GM18507 (cell line): ENCODE data around the gene ESAM.
"Not testable (repeated sequence)": the region's sequence is repeated elsewhere in the genome, so short reads cannot be mapped to it uniquely, and the experiment has no call there.

Source experiments
- DNase-seq: peaks from one replicate; pipeline ENCODE4 v3.0.0; 2011; ENCODE audit warnings: low read depth; ENCODE audit not compliant: insufficient read length; ENCODE audit errors: extremely low spot score
- FAIRE-seq: peaks from 2 replicates; lab custom pipeline; 2011; peaks lifted over from hg19 to GRCh38; lab: Jason Lieb, UNC

Gene ESAM

DNA sequence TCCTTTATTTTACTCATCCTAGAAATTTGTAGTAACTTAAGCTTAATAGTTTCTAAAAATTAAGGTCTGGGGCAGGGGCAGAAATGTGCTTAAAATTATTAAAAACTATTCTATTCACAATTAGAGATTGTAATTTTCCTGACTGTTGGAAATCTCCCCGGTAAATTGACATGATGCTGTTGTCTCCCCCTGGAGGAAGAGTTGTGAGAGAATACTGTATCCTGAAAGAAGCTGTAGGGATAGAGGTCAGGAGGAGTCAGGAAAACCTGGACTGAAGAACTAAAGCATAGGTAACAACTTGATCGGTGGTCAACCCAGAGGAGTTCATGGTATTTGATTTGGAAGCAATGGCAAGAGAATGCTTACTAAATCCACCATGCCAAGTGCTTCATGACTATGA lies 16.2 kb upstream of the ESAM start:
- FAIRE-seq (no peak), DNase-seq (no peak)

DNA sequence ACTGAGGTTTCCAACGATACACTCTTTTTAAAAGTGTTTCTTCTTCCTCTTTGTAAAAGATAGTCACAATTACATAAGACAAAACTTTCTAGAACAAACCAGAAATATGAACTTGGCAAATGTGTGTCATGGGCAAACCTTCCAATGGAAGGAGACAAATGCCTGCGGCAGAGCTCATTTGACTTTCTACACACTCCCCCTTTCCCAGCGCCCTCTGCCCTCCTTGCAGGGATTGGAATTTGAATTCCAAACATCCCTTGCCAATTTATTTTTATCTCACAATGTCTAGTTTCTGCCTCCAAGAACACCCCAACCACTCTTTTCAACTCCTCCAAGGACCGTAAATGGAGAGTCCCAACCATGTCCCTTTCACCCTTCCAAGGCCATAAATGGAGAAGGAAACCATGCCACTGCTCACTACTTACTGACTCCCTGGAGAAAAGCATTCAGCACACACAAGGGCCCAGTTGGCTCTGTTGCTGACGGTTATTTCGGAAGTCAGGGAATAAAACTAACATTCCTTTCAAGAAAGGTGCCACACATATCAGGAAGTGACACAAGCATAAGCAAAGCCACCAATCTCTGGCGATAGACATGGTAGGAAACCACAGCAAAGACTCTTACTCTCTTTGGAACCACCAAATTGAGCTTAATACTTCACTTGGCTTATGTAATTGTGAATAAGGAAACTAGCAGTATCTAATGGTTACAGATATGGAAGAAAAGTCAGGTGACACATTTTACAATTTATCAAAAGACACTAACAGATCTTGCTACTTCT lies 15.0 kb upstream of the ESAM start:
- FAIRE-seq (no peak), DNase-seq (no peak)

DNA sequence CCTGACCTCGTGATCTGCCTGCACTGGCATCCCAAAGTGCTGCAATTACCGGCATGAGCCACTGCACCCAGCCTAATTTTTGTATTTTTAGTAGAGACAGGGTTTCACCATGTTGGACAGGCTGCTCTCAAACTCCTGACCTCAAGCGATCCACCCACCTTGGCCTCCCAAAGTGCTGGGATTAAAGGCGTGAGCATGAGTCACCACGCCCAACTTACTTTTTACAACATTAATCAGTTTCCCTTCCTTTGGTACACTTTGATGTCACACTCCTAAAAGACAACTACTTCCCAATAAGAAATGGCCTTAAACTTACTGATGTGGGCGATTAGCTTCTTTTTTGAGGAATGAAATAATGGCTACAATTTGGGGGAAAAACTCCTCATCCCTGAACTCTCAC lies 8.9 kb upstream of the ESAM start:
- FAIRE-seq, DNase-seq: not testable (repeated sequence)

DNA sequence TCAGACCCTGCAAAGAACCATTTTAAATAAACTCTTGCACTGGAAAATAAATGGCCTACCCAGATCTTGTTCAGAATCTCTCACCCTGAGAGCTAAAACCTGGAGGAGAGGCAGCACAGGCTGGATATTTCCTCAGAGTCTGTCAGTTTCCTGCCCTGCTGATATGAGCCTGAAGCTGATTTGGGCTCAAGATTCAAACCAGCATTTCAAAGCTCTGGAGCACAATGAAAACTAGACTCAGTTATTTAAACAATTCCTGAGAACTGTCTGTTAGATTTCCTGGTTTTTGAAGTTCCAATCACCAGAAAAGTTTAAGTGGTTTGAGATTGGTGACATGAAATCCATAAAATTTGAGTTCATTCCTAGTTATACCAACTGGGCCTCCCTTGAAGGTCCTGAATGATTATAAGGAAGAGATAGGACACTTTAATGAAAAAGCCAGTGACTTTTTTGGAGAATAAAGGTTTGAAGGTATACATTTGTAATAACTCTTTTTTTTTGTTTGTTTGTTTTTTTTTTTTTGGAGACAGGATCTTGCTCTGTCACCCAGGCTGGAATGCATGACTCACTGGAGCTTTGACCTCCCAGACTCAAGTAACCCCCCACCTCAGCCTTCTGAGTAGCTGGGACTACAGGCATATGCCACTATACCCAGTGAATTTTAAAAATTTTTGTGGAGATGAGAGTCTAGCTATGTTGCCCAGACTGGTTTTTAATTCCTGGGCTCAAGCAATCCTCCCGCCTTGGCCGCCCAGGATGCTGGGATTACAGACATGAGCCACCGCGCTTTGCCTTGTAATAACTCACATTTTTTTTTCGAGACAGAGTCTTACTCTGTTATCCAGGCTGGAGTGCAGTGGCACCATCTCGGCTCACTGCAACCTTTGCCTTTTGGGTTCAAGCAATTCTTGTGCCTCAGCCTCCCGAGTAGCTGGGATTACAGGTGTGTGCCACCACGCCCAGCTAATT lies 8.0 kb upstream of the ESAM start:
- no peak for DNase-seq
- no peak for FAIRE-seq

DNA sequence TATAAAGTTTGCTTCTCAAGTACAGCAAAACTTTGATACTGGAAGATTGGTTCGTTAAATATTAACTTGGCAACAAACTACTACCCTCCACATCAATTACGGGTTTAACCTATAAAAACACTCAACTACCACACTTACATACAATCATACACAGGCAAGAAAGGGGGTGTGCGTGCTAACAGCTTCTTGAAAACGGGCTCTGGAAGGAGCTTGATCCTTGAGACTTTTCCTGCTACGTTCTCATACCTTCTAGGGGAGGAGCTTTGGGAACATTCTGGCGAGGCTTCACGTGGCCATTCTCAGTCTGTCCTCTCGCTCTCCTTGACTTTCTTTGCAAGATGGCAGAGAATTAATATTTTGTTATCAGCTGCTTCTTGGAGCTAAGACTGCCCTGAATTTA lies 6.8 kb upstream of the ESAM start:
- DNase-seq (no peak), FAIRE-seq (no peak)

DNA sequence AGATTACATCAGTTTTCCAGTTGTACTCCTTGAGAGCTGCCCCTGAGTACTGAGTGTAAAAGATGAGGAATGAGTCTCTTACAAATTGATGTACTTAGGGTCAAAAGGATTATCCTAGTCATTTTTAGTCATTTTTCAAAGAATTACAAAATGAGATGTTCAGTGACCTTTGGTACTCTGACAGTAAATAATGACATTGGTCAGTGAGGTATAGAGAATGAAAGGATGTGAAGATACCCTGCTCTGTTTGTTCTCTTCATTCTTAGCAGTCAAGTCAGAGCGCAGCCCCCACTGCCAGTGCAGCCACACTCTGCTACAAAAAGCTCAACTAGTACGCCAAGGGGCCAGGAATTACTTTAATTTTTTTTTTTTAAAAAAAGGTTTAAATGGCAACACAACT lies 4.1 kb upstream of the ESAM start:
- FAIRE-seq: no peak
- no peak for DNase-seq

DNA sequence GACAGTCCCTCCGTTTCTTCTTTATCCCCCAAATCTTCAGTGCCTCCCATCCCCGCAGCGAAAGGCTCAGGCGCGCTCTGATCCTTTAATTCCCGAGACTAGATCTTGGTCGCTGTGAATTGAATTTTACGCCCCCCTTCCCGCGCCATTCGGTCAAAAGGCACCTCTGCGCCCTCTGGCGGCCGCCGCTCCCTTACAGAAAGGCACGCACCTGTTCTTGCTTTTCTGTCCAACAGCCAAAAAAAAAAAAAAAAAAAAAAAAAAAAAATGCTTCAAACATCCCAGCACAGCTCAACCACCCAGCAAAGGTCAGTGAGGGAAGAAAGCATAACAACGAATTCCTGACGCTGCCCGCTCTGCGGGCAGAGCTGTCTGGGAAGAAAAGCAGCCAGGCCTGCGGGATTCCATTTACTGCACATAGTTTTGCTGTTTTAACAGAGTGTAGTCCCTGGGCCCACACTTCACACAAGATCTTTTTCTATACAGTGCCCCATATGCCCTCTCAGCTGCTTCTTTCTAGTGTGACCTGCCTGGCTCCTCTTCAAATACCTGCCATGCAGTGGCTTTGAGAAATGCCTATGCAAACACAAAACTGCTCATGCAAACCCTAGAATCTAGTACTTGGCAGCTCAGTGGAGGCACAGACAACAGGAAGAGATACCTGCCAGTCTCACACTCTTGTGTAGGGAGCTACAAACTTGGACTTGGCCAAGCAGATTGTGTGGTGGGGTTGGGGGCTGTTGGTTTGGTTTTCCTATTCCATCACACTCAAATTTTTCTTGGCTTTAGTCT lies 1.3 kb upstream of the ESAM start:
- peak; percentile 74 for FAIRE-seq
- no peak for DNase-seq

DNA sequence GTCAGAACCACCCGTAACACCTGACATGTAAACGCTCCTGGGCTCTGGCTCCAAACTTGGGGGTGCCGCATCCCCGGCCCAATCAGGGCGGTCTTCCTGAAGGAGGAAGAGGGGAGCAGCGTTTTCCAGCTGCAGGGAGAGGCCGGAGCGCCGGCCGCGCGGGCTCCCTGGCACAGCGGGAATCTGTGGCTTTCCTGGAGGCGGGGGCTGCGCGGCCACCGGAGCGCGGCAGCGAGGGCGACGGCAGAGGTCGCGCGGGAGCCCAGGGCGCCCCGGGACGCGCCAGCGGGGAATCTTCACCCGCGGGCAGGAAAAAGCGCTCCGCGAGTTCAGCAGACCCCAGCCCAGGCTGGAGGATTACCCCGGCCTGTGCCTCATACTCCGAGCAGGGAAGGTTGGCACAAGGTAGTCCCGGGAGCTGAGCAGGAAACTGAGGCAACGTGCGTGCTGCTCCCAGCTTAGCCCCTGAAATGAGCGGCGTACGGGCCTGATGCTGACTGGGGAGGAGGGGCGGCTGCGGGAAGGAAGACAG lies 600 bp upstream of the ESAM start:
- no peak for FAIRE-seq
- DNase-seq: no peak

DNA sequence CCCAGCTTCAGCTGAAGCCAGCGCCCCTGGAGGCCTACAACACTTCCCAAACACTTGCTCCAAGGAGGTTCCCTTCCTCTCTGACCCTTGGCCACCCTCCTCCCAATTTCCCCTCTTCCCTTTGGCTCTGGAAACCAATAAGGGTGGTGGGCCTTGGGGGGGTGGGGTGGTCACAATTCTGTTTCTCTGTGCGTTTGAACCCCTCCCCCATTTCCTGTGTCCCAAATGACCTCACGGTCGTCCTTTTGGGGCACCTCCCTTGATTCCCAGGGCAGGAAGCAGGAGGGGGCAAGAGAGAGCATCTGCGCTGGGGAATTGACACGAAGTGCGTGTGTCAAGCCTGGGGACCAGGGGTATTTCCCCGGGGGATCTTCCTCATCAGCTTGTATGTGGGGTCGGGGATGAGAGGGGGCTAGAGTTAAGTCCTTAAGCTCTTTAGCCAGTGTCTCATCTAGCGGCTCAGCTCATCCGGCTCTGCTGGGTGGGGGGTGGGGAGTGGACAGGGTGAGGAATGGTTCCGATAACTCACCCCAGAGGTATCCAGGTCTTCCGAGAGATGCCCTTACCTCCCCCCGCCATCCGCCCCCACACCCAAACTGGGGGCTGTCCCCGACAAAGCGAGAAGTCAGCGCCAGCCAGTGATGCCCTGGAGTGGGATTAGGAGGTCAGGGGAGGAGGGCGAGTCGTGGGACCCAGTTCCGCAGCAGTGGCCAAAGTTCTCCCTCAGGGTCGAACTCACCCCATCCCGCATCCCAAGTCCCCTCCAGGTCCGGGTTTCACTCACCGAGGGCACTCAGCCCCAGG lies 587 bp downstream of the ESAM start:
- FAIRE-seq: no peak

DNA sequence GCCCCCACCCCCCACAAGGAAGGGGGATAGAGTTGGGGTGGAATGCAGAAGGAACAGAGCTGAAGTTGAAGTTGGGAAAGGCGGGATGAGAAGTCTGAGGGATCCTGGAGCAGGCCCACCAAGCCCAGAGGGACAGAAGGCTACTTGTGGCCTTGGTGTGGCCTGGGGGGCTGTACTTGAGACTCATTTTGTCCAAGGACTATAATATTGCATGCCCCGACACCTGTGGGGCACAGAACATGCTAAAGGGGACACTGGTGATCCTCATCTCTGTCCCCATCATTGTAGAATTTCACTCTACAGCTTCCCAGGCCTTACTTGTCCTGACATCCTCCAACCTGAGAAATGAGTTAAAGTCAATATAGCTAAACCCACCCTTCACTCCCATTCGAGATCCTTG lies 1.3 kb downstream of the ESAM start:
- DNase-seq (no peak), FAIRE-seq (no peak)

More for the DNA sequence above, 587 bp downstream of the ESAM start:
- no peak for DNase-seq

DNA sequence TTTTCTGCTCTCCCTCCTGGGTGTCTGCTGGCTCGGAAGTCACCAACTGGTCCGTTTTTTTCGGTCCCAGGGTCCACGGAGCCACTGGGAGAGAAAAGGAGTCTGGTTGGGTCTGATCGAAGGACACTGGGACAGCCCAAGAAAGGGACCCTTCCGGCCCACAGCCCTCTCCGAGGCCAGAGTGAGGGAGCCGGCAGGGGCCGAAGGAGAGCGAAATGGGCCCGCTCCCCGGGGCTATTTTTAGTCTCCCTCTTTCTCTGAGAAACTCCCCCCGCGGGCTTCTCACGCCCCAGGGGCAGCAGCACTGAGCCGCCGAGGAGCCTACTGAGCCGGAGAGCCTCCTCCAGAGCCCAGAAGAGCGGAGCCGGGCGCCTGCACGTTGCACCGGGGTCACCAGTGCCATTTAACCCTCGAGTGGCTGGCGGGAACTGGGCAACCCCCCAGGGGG lies 1.9 kb downstream of the ESAM start:
- DNase-seq (no peak), FAIRE-seq (no peak)

DNA sequence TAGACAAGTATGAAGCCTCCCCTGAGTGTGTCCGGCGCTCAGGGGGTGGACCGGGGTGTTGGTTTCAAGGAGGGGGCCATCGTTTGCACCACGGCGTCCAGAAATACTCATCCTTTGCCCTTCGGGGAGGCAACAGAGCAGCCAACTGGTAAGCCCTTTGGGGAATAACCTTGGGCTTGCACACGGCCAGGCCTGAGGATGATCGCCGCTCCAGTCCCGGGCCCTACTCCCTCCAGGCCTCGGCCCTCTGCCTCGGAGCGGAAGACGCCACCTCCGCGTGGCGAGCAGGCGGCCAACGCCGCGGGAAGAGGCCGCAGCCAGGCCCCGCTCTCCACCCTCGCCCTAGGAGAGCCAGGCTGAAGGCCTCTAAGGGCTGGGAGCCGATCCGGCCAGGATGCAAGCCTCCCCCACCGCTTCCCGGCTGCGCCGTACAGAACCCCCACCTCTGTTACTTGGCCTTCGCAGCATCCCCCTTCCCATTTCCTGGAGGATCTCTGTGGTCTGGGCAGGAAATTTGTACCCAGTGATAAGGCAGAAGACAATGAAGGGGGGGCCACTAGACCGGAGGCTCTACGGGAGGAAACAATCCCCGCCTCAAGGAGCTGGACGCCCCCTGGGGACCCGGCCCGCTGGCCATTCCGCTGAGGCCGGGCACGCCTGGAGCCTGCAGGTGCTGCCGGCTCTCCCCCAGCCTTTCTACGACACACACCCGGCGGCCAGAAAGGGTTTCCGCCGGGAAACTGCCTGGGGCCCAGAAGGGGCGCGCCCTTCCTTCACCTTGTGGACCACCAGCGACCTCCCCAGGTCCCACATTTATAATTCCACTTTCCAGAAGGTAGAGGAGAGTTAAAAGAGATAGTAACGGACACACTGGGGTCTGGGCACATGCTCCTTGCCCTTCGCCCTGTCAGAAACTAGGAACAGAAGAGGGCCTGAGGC lies 2.6 kb downstream of the ESAM start:
- FAIRE-seq (no peak), DNase-seq (no peak)

DNA sequence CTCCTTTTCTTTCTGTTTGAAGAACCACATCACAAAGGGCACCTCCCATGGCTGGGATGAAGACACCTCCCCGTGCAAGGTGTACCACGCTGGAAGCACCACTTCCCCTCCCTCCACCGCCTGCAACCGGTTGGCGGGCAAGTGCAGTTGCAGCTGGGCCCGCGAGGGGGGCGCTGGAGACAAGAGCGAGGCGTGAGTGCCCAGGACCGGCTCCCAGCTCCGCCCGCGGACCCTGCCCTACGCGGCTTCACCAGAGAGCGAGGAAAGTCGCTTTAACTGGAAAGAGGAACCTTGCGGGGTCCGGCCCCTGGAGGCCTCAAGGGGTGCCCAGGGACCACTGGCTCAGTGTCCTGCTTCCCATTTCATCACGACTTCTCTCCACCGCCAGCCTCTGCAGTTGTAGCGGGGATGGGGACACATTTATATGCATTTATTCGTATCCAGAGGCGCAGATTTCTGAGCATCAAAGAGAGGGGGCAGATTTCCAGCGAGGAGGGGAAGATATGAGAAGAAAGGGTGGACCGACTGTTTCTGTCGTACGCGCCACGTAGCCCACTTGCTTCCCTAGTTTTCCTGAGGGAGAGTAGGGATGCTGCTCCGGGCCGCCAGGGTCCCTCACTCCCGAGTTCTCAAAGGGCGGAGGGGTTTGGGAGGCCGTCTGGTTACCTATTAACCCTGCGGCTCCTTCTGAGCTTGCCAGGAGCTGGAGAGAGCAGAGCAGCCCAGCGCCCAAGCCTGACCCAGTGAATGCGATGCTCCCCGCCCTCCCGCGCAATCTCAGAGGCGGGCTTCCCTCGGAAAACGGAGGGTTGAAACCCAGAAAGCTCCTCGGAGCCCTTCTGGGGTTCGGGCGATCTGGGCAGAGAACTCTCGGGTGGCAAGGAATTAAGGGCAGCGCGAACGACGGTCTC lies 3.5 kb downstream of the ESAM start:
- peak; percentile 78 for FAIRE-seq
- no peak for DNase-seq

DNA sequence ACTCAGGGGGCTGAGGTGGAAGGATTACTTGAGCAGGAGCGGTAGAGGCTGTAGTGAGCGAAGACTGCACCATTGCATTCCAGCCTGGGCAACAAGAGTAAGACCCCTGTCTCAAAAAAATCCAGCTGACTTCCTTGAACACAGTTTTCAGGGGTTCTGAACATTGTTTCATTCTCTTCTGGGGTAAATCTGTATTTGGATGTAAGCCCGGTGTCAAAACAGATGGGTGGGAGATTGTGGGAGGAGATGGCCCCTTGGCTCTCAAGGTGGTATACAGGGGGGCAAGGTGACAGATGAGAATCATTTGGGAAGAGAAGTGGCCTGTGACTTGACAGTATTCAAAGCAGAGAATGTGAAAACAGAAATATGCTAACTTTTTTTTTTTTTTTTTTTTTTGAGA lies 4.8 kb downstream of the ESAM start:
- DNase-seq (no peak), FAIRE-seq (no peak)

DNA sequence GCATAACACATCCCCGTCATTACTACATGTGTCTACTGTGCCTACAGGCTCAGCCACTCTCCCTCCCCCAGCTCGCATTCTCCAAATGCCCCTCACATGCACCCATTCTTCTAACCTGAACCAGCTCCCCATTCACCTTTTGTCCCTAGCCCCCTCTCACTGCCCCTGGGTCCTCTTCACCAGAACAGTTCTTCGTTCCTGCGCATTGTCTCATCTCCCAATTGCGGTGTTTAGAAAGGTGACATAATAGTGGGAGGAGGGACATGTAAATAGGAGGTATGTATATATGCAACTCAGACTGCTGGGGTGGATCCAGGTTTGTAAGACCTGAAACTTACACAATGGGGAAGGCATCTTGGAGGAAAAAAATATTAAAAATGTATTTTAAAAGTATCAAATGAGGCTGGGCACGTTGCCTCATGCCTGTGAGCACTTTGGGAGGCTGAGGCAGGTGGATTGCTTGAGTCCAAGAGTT lies 5.3 kb downstream of the ESAM start:
- FAIRE-seq: no peak
- no peak for DNase-seq

DNA sequence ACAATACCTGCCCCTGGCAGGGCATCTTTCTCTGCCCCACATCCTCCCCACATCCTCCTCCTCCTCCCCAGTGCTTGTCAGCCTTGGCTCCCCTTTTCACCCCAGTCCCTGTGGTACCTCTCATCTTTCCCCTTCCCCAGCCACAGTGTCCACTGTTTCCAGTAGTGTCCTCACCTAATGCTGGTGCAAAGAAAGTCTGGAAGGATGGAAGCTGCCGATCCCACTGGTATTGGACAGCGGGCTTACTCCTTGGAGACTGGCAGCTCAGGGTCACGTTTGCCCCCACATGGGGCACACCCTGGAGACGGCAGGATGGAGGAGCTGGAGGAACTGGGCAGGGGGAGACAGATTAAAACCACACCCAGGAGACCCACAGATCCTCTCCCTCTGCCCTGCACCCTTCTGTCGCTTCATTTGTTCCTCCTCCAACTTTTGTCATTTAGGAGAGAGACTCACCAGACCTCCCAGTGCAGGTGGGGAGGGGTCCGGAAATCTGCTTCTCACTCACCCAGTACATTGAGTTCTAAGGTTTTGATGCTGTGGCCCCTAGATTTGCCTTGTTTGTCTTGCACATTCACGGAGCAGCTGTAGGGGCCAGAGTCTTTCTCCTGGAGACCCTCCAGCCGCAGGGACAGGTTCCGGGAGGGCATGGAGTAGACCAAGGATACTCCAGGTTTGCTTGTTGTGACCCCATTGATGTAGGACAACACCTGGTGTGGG lies 5.9 kb downstream of the ESAM start:
- FAIRE-seq: no peak

More for the DNA sequence above, 5.9 kb downstream of the ESAM start:
- no peak for DNase-seq
